ENCODE measurements around the gene DCUN1D2. TPM values are rescaled to one million over a fixed set of nuclear protein-coding genes. Genes with fewer than 3 reads are reported as not detected.

The DCUN1D2 gene
- total RNA-seq, 3 donors from 2014 or later, result 11.1 to 13.7 (median 12.4) TPM

DNA sequence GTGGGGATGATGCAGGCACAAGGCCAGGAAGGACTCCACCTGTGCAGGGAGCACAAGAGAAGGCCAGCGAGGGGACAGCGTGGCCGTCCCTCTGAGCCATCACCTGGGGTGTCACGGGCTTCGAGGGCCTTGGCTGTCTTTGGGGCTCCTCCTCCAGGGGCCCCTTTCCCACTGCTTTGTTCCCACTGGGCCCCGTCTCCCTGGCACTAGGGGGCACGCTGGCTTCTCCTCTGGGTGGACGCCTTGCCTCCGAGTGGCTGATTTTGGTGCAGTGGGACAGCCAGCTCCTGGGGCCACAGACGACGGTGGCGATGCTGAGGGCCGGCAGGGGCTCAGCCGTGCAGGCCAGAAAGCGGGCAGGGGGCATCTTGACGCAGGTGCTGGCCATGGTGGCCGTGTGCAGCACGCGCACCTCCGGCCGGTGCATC is 83.4 kb downstream of the DCUN1D2 start:
- ATAC-seq (no peak), DNase-seq (no peak)
- peaks cover 16% of the 10 kb centered on the region for H3K27me3 Mint-ChIP-seq (ENCODE audit: low read depth)
- H3K36me3 Mint-ChIP-seq (ENCODE audit: insufficient read depth), result no peaks in the 10 kb centered on the region
- H3K9me3 Mint-ChIP-seq, result no peaks in the 10 kb centered on the region
- no peak overlapping the region for H3K4me3 Mint-ChIP-seq
- no peaks in the 10 kb centered on the region for H3K4me1 Mint-ChIP-seq (ENCODE audit: low read depth)

DNA sequence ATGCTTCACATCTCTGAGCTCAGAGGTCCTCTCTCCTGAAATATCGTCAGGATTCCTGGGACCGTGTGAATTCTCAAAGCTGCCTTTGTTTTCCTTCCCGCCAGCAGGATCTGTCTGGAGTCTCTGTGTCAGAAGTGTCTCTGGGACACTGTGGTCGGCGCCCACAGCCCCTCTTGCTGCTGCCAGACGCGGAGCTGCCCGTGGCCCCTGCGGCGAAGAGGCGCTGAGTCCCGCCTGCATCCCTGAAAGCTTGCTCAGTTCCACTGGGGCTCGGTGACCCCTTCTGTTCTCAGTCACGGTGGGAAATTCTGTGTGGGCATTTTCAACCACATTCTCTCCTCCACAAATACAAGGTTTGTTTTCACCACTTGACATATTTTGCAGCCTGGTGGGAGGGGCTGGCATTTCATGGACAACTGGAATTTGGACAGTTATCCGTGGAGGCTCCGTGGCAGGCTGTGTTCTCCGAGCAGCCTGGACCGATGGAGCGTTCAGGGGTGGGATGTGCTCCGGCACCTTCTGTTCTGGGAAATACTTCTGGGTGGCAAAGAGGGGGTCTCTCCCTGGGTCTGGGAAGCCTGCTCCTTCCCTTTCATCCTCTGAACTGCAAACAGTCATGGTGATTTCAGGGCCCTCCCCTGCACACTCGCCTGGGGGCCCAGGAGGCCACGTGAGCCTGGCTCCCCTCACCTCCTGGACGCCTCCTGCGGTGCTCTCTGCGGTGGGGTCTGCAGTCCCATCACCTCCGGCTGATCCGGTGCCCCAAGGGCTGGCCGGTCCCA is 84.0 kb downstream of the DCUN1D2 start:
- Mint-ChIP-seq H3K36me3 (ENCODE audit: insufficient read depth) (no peaks in the 10 kb centered on the region), H3K4me1 (ENCODE audit: low read depth) (no peaks in the 10 kb centered on the region), H3K4me3 (no peak overlapping the region), H3K27me3 (ENCODE audit: low read depth) (peaks cover 16% of the 10 kb centered on the region), H3K9me3 (no peaks in the 10 kb centered on the region)
- ATAC-seq (no peak), DNase-seq (no peak)

Other genes with a start within 250 kb of the DCUN1D2 start
- 100 to 1,000 TPM in 1 of 3 donors, 10 to 100 TPM in 2; 81.8 to 101 (median 88.4) TPM for gene LAMP1, start 193.5 kb downstream of the DCUN1D2 start, total RNA-seq
- gene GRTP1, start 126.6 kb downstream of the DCUN1D2 start, total RNA-seq, result under 1 TPM; 0.19 to 0.40 (median 0.38) TPM
- under 1 TPM; 0.54 to 0.81 (median 0.79) TPM for gene ADPRHL1, start 37.2 kb downstream of the DCUN1D2 start, total RNA-seq
- 100 to 1,000 TPM; 147 to 200 (median 172) TPM for gene TFDP1, start 94.0 kb upstream of the DCUN1D2 start, total RNA-seq
- gene ATP4B, start 167.5 kb upstream of the DCUN1D2 start, total RNA-seq, result not detected
- gene GRK1, start 176.5 kb upstream of the DCUN1D2 start, total RNA-seq, result under 1 TPM in 1 of 3 donors, not detected in 2; 0.05 TPM

All from activated T-cell treated with anti-CD3 and anti-CD28 coated beads, Interleukin-2, amount 50 U/mL, for 4 hours (primary cell).